Smooth muscle cell of the brain vasculature (primary cell): ENCODE data around the gene VSIG1.

ENCODE experiments used
- DNase-seq: peaks from one replicate; pipeline ENCODE4 v3.0.0-alpha.2; 2012; ENCODE audit warnings: low read depth, low spot score

VSIG1 gene

GRCh38 chrX:108044554-108045256, at the start of gene VSIG1:
VSIG1 (plus strand) TSS chrX:108045065; CDS start chrX:108045131, 66 bp downstream.
- DNase-seq = no peak

- DNase-seq = no peak
Measured at GRCh38 chrX:107996124-107996523, 48.7 kb upstream of the VSIG1 start.

GRCh38 chrX:108000751-108001150, 44.1 kb upstream of the VSIG1 start:
- no peak for DNase-seq

GRCh38 chrX:108001218-108001814, 43.5 kb upstream of the VSIG1 start:
- DNase-seq = no peak

- DNase-seq = no peak
Measured at GRCh38 chrX:108018656-108019381, 26.0 kb upstream of the VSIG1 start.

- DNase-seq = no peak
Measured at GRCh38 chrX:108019382-108019875, 25.4 kb upstream of the VSIG1 start.

- no peak for DNase-seq
Measured at GRCh38 chrX:108020631-108021030, 24.2 kb upstream of the VSIG1 start.

GRCh38 chrX:108022491-108023089, 22.3 kb upstream of the VSIG1 start:
- no peak for DNase-seq

GRCh38 chrX:108025376-108025775, 19.5 kb upstream of the VSIG1 start:
- no peak for DNase-seq

- DNase-seq = no peak
Measured at GRCh38 chrX:108025954-108026600, 18.8 kb upstream of the VSIG1 start.

GRCh38 chrX:108028854-108029253, 16.0 kb upstream of the VSIG1 start:
- no peak for DNase-seq

- no peak for DNase-seq
Measured at GRCh38 chrX:108029928-108030711, 14.7 kb upstream of the VSIG1 start.

GRCh38 chrX:108032944-108033343, 11.9 kb upstream of the VSIG1 start:
- no peak for DNase-seq

- no peak for DNase-seq
Measured at GRCh38 chrX:108033890-108034289, 11.0 kb upstream of the VSIG1 start.

- no peak for DNase-seq
Measured at GRCh38 chrX:108034725-108035124, 10.1 kb upstream of the VSIG1 start.

GRCh38 chrX:108036298-108036973, 8.4 kb upstream of the VSIG1 start:
- DNase-seq = peak; percentile 18

GRCh38 chrX:108049649-108050048, 4.8 kb downstream of the VSIG1 start:
- no peak for DNase-seq

GRCh38 chrX:108053218-108053617, 8.4 kb downstream of the VSIG1 start:
- DNase-seq = no peak

- no peak for DNase-seq
Measured at GRCh38 chrX:108055546-108055945, 10.7 kb downstream of the VSIG1 start.

GRCh38 chrX:108059801-108060200, 14.9 kb downstream of the VSIG1 start:
- no peak for DNase-seq
